GM18508 (cell line): ENCODE results near the gene SMNDC1.
A peak's percentile ranks its signal among the peaks of the same experiment; 100 is the strongest.
"Not testable (repeated sequence)": the region's sequence is repeated elsewhere in the genome, so short reads cannot be mapped to it uniquely, and the experiment has no call there.

Experiments
- ATAC-seq: cut with Tn5 transposase; IDR thresholded peaks from one replicate; pipeline ENCODE4 v1.9.1; 2021; ENCODE audit warnings: moderate number of reproducible peaks; ENCODE audit not compliant: insufficient read depth, unreplicated experiment

Gene SMNDC1

DNA sequence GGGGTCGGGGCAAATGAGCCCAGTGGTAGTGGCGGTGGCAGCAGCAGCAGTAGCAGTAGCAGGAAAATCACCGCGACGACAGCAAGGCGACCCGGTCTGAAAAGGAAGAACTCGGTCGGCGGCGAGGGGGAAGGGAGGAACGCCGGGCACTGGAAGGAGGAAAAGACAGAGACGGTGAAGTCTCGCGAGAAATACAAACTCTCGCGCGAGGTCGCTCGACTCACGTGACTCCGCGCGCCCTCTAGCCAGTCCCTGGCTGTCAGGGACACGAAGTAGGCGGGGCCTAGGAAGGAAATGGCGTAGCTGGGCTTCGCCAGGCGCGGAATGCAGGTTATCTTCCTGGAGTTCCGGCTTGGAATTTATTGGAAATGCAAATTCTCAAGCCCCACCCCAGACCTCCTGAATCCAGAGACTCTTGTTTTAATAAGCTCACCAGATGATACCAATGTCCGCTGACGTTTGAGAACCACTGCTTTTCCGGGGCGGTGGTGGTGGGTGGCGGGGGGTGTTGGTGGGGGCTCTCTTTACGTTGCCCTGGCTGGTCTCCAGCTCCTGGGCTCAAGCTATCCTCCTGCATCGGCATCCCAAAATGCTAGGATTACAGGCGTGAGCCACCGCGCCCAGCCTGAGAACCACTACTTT lies at the start of gene SMNDC1:
SMNDC1 (minus strand) TSS at position 141 of the 642 bp plus-strand sequence. CDS start 1,333 bp downstream, outside the sequence.
- peak; percentile 85 for ATAC-seq

DNA sequence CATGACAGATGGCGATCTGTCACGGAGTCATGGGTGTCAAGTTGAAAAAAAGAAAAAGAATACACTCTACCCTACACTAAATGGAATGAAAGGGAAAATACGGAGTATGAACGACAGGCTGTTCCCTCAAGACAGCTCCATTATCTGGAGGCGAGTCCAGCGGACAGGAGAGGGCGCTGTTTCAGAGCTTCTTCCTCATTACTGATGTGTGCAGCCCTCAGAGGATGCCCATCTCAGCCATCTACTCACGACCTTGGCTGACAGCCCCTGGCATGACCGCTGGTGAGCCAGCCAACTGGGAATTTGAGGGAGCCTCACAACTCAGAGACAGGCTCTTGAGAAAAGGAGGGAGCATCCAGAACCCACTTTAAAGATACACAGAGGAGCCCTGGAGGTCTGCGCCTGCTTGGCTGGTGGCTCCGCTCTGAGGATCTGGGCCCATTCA lies 49.6 kb upstream of the SMNDC1 start:
- no peak for ATAC-seq

DNA sequence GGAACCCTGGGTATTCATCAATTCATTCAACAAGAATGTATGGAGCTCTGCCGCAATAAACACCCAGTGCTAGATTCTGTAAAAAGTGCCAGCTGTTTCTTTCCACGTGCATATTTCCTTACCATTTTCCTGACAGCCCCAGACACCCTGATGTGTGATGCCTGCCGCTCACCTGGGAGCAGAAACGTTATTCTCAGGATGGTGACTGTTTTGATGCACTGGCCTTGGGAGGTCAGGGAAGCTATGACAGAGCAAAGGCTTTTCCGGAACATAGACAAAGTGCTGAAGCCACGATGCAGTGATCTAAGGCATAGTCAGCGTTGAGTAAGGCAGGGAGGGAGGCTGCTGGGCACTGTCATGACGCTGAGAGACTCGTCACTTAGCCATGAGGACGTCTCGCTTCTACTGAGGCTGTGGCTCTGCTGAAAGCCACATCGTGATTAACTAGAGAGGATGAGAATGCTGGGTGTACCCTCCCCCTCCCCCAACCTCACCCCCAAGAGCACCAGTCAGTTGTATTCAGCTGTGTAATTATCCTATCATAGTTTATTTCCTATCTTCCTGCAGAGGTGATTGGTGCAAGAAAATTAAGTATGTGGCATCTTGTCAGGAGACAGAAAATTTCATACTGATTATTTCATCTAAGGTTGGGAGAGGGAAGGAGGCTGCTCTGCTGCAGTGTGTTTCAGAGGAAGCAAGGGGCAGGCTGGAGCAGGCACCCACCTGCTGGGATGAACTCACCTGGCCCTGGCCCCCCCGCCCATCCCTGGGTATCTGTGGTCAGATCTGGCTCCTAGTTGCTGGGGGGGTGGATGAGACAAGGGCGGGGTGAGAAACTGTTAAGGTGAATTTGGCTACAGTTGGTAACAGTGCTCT lies 48.8 kb upstream of the SMNDC1 start:
- no peak for ATAC-seq

DNA sequence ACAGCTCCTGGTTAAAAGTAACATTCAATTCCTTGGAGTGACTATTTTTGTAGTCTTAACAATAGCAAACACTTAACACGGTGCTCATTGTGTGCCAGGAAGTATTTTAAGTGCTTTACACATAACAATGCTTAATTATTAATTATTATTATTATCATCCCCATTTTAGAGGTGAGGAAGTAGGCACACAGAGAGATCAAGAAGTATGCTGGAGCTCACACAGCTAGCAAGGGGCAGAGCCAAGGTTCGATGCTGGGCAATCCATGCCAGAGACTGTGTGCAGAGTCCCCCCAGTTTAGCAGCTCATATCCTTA lies 48.2 kb upstream of the SMNDC1 start:
- no peak for ATAC-seq

DNA sequence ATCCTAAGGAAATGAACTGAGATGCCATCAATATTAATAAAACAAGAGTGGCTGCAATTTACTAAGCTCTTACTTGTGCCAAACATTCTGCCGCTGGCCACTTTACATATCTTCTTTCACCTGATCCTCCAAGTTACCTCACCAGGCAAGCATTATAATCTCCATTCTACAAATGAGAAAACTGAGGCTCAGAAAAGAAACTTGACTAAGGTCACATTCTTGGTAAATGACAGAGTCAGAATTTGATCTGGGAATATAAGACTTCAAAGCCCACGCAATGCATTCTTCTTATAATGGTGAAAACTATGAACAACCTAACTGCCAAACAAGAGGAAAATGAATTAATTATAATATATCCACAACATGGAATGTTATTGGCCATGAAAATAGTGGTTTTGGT lies 46.1 kb upstream of the SMNDC1 start:
- ATAC-seq, result no peak

GRCh38 chr10:110349831-110350230 lies 45.1 kb upstream of the SMNDC1 start:
- ATAC-seq, result no peak

- ATAC-seq, result no peak
These were observed 44.7 kb upstream of the SMNDC1 start for GRCh38 chr10:110349386-110349785.

GRCh38 chr10:110348336-110348735 lies 43.6 kb upstream of the SMNDC1 start:
- ATAC-seq, result no peak

DNA sequence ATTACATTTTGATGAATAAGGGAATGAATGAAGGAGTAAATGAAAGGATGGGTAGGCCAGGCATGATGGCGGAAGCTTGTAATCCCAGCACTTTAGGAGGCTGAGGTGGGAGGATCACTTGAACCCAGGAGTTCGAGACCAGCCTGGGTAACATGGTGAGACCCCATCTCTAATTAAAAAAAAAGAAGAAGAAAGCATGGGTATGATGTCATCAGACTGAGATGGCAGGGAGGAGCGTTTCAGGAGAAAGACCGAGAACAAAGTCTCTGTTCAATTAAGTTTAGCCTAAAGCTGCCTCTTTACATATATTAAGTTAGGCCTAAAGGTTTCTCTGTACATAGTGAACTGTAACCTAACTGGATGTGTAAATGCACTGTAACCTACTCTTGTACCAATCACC lies 42.2 kb upstream of the SMNDC1 start:
- ATAC-seq, result no peak

- no peak for ATAC-seq
These were observed 40.6 kb upstream of the SMNDC1 start for GRCh38 chr10:110345286-110345685.

- ATAC-seq, result no peak
These were observed 39.9 kb upstream of the SMNDC1 start for GRCh38 chr10:110344622-110345021.

DNA sequence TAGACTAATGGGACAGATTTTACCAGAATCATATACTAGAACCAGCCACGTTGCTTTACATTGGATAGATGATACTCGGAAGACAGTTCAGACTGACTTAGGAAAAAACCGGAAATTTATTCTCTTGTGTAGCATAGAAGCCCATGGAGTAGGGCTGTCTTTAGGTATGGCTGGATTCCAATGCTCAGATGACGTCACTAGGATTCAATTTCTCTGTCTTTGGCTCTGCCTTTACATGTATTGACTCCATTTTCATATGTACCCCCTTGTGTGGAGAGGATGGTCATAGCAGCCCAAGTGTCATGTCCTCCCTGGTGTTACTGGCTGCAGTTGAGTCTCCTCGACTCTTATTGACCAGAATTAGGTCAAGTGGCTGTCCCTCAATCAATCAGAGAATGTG lies 39.2 kb upstream of the SMNDC1 start:
- no peak for ATAC-seq

- no peak for ATAC-seq
These were observed 36.1 kb upstream of the SMNDC1 start for GRCh38 chr10:110340816-110341215.

DNA sequence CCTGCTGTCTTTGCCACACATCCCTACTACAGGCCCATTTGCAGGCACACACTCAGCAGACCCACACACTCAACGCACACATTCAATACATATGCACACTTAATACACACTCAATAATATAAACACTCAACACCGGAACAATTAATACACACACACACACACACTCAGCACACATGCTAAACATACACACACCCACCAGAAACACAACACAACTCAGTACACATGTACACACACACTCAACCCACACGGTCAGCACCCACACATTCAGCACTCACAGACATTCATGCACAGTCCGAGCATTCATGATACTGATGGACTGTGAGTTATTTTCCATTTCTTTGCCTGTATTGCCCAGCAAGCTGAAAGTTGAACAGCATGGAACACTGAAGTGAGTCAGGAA lies 35.4 kb upstream of the SMNDC1 start:
- no peak for ATAC-seq

DNA sequence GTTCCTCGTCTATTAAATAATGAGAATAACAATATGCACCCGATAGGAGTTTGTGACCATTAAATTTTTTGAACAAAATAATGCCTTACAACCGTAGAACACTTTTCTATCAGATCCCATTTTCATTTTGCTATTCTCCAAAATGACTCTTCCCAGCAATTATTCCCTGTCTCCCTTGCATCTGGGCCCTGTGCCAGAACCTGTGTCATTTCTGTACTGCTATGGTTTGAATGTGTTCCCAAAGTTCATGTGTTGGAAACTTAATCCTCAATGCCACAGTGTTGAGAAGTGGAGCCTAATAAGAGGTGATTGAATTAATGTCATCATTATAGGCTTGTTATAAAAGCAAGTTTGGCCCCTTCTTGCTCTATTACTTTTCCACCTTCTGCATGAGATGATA lies 33.2 kb upstream of the SMNDC1 start:
- no peak for ATAC-seq

GRCh38 chr10:110337401-110337800 lies 32.7 kb upstream of the SMNDC1 start:
- no peak for ATAC-seq

GRCh38 chr10:110336111-110336721 lies 31.5 kb upstream of the SMNDC1 start:
- no peak for ATAC-seq

- ATAC-seq, result no peak
These were observed 30.8 kb upstream of the SMNDC1 start for GRCh38 chr10:110335314-110336064.

DNA sequence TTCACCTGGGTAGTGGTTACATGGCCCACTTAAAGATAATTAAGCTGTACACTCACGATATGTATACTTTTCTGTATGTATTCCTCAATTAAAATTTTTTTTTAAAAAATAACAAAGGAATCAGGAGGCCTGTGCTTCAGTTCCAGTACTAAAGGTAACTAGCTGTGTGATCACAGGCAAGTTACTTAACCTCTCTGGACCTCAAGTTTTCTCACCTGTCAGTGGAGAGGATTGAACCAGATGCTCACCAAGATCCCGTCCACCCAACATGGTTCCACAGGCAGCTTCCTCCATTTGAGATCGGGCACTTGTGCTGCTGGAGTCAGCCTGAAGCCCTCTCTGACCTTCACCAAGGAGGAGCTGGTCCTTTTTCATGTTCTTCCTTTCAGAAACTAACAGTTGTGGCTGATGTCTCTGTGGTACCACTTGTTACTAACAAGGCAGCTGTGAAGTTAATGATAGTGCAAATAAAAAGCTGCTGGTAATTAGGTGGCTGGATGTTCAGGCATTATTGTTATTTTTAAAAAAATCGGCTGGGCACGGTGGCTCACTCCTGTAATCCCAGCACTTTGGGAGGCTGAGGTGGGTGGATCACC lies 29.4 kb upstream of the SMNDC1 start:
- ATAC-seq, result no peak

- ATAC-seq, result not testable (repeated sequence)
These were observed 26.6 kb upstream of the SMNDC1 start for GRCh38 chr10:110331226-110331795.
